GM23248 (cell line): ENCODE measurements around the gene PCDHGB6.

Experiments used
- EZH2 ChIP-seq: fragments of 200-600 bp; sonication (generic); IDR thresholded peaks from 2 replicates; pipeline ENCODE4 v1.6.1; 2018; ENCODE audit warnings: antibody characterized with exemption, mild to moderate bottlenecking; ENCODE audit not compliant: insufficient read depth, poor library complexity, severe bottlenecking
- EZH2phosphoT487 ChIP-seq: fragments of 200-600 bp; sonication (generic); IDR thresholded peaks from 2 replicates; pipeline ENCODE4 v1.6.1; 2018; ENCODE audit warnings: antibody characterized with exemption, moderate library complexity, mild to moderate bottlenecking, low read depth; ENCODE audit not compliant: insufficient read depth

- TF ChIP-seq EZH2 (no peak), EZH2phosphoT487 (no peak)
Observed at GRCh38 chr5:141389153-141390042, 18.4 kb upstream of the PCDHGB6 start.
